ENCODE results near the gene WARS2.

WARS2 gene

GRCh38 chr1:119081267-119081666, 59.2 kb downstream of the WARS2 start:
- DNase-seq = no peak

GRCh38 chr1:119080586-119080985, 59.9 kb downstream of the WARS2 start:
- no peak for DNase-seq

GRCh38 chr1:119079881-119080280, 60.6 kb downstream of the WARS2 start:
- no peak for DNase-seq

- no peak for DNase-seq
Observed at GRCh38 chr1:119075614-119076013, 64.8 kb downstream of the WARS2 start.

- no peak for DNase-seq
Observed at GRCh38 chr1:119071321-119071720, 69.1 kb downstream of the WARS2 start.

GRCh38 chr1:119069682-119070081, 70.8 kb downstream of the WARS2 start:
- DNase-seq = no peak

- DNase-seq = no peak
Observed at GRCh38 chr1:119068427-119068826, 72.0 kb downstream of the WARS2 start.

GRCh38 chr1:119061700-119062099, 78.8 kb downstream of the WARS2 start:
- DNase-seq = no peak

GRCh38 chr1:119055568-119055967, 84.9 kb downstream of the WARS2 start:
- DNase-seq = no peak

- DNase-seq = no peak
Observed at GRCh38 chr1:119053917-119054316, 86.5 kb downstream of the WARS2 start.

GRCh38 chr1:119052267-119052666, 88.2 kb downstream of the WARS2 start:
- no peak for DNase-seq

GRCh38 chr1:119048624-119049404, 91.6 kb downstream of the WARS2 start:
- DNase-seq = no peak

- no peak for DNase-seq
Observed at GRCh38 chr1:119046785-119047438, 93.5 kb downstream of the WARS2 start.

GRCh38 chr1:119046429-119046784, 94.0 kb downstream of the WARS2 start:
- DNase-seq = no peak

GRCh38 chr1:119045096-119045746, 95.2 kb downstream of the WARS2 start:
- DNase-seq = no peak

GRCh38 chr1:119040906-119041305, 99.5 kb downstream of the WARS2 start:
- DNase-seq = no peak

- no peak for DNase-seq
Observed at GRCh38 chr1:119040489-119040888, 100.0 kb downstream of the WARS2 start.

- no peak for DNase-seq
Observed at GRCh38 chr1:119038363-119038762, 102.1 kb downstream of the WARS2 start.

GRCh38 chr1:119034359-119034758, 106.1 kb downstream of the WARS2 start:
- DNase-seq = no peak

- no peak for DNase-seq
Observed at GRCh38 chr1:119032986-119033385, 107.5 kb downstream of the WARS2 start.

GRCh38 chr1:119027759-119028158, 112.7 kb downstream of the WARS2 start:
- DNase-seq = no peak

GRCh38 chr1:119026956-119027355, 113.5 kb downstream of the WARS2 start:
- no peak for DNase-seq

- no peak for DNase-seq
Observed at GRCh38 chr1:119015547-119015946, 124.9 kb downstream of the WARS2 start.

GRCh38 chr1:119012383-119012782, 128.1 kb downstream of the WARS2 start:
- no peak for DNase-seq
